Adrenal gland (tissue), 12 donors: ENCODE measurements around the gene UBXN11. TPM values are rescaled to one million over a fixed set of nuclear protein-coding genes. Genes with fewer than 3 reads are reported as not detected.

Source experiments
- DNase-seq, 7 donors: peaks; one replicate each; pipeline ENCODE4 v3.0.0-alpha.2; 2019 to 2020
- H3K27ac ChIP-seq, 5 donors: fragments of 200-600 bp; sonication (generic) in 4 of 5; 1 replicate in 3 of 5; 2 replicates in 2 of 5; pipeline versions ENCODE4 v1.5.1 to v1.8.0; 2016 to 2020; ENCODE audit warnings: mild to moderate bottlenecking in 1 of 5
- H3K27me3 ChIP-seq: fragments of 200-600 bp; 2 replicates; pipeline ENCODE4 v1.8.0; 2021
- H3K36me3 ChIP-seq, 2 donors: fragments of 200-600 bp; replicated peaks in 1 of 2; 1 replicate in 1 of 2; 2 replicates in 1 of 2; pipeline versions ENCODE4 v1.5.1 to v1.8.0; 2018 to 2022
- H3K4me1 ChIP-seq, 2 donors: fragments of 200-600 bp; replicated peaks in 1 of 2; 1 replicate in 1 of 2; 2 replicates in 1 of 2; pipeline versions ENCODE4 v1.5.1 to v1.8.0; 2018 to 2021
- H3K4me3 ChIP-seq, 4 donors: fragments of 200-600 bp; sonication (generic) in 3 of 4; one replicate each; pipeline ENCODE4 v1.5.1; 2016 to 2018
- H3K9me3 ChIP-seq, 3 donors: fragments of 200-600 bp; sonication (generic) in 1 of 3; replicated peaks in 1 of 3; 1 replicate in 2 of 3; 2 replicates in 1 of 3; pipeline versions ENCODE4 v1.5.1 to v1.8.0; 2016 to 2021
- CTCF ChIP-seq, 6 experiments: fragments of 450-650 bp in 4 of 6; fragments of 200-600 bp in 2 of 6; sonication (generic) in 1 of 6; IDR thresholded peaks; 1 replicate in 5 of 6; 2 replicates in 1 of 6; pipeline versions ENCODE4 v1.5.1 to v1.8.0; 2016 to 2021; ENCODE audit warnings: antibody characterized with exemption in 6 of 6, mild to moderate bottlenecking in 2 of 6, moderate library complexity in 1 of 6
- POLR2A ChIP-seq, 2 donors: fragments of 450-650 bp; IDR thresholded peaks; one replicate each; pipeline ENCODE4 v1.6.1; 2017; ENCODE audit warnings: antibody characterized with exemption in 2 of 2, mild to moderate bottlenecking in 2 of 2, moderate library complexity in 1 of 2
- WGBS, 4 donors: extraction: QIAGEN DNeasy Blood & Tissue Kit in 2 of 4; methylation state at CpG; one replicate each; pipeline versions ENCODE4 v1.1.5 to v1.1.7; 2013 to 2017; 5-methylcytosine and 5-hydroxymethylcytosine counted together
- intact Hi-C, 2 donors: fragments of 100-400 bp; cut with DNase I; formaldehyde crosslinking; loops; one replicate each; pipeline versions ENCODE4 v1.14.1 to v1.15.0; 2022 to 2023
- polyA plus RNA-seq, 3 donors: library from polyadenylated mRNA; stranded (reverse); fragments of 200-250 nt in 2 of 3; fragments of 350-450 nt in 1 of 3; fragmentation: Illumina TruSeq in 1 of 3; extraction: RNeasy Lipid Tissue Mini Kit (QIAGEN cat#74804) in 1 of 3; gene quantifications; one replicate each; pipeline ENCODE4 v1.2.3, GENCODE V29; 2013 to 2014
- total RNA-seq, 9 donors: library from RNA; depleted of rRNA in 4 of 9; stranded (reverse); fragments of >200 nt in 4 of 9; fragments of 120-200 nt in 1 of 9; fragmentation: NEBNext Ultra II Directional in 1 of 9; extraction: Animal tissue kit (Norgen Biotek cat#: 25700) in 1 of 9; gene quantifications; one replicate each; pipeline versions ENCODE4 v1.1.0 to v1.2.4, GENCODE V29; 2013 to 2023
- donor health status: healthy with polysubstance abuse.
- donor health status: Bipolar disorder and iron deficiency.
- donor health status: DM: yes; HTN: yes; CAD: no.
- donor health status: DM: no; HTN: no; CAD: no.
- donor health status: DM: no; HTN: no; CAD: no.
- donor health status: DM: yes; HTN: yes; CAD: no.

UBXN11 gene
- total and polyA plus RNA-seq, 12 donors: 5.3 to 154 (median 13.7) TPM

- 55 to 67% (median 60%) methylated on average over 7 to 9 of the region's 9 CpGs for WGBS, 4 donors
- Histone ChIP-seq H3K27me3 (no peaks in the 10 kb centered on the region), H3K4me1 (peaks cover 14 to 39% of the 10 kb centered on the region in 2 donors), H3K36me3 (no peaks in the 10 kb centered on the region), H3K4me3 (peak overlapping the region in 1 of 4 donors; percentile 87), H3K27ac (peak overlapping the region; percentile 35 to 97 (median 83)), H3K9me3 (no peaks in the 10 kb centered on the region)
- DNase-seq: peak in 3 of 7 donors; percentile 44 to 67 (median 54)
- TF ChIP-seq CTCF (IDR thresholded peaks at IDR 0.05): no peak
- peak; percentile 13 to 21 for TF ChIP-seq POLR2A (IDR thresholded peaks at IDR 0.05)
- intact Hi-C loops: no loop called here
Measured at GRCh38 chr1:26278724-26279455, 27.5 kb downstream of the UBXN11 start.

GRCh38 chr1:26278303-26278702 lies 28.1 kb downstream of the UBXN11 start:
- peaks cover 14 to 38% of the 10 kb centered on the region in 2 donors for H3K4me1 ChIP-seq
- no peak for TF ChIP-seq CTCF (IDR thresholded peaks at IDR 0.05)
- TF ChIP-seq POLR2A (IDR thresholded peaks at IDR 0.05): no peak
- DNase-seq: no peak
- H3K4me3 ChIP-seq: no peak overlapping the region
- no peaks in the 10 kb centered on the region for H3K9me3 ChIP-seq
- WGBS, 4 donors: 63 to 74% (median 67%) methylated on average over 4 of the region's 4 CpGs
- H3K27ac ChIP-seq: peak overlapping the region in 4 of 5 donors; percentile 0 to 97 (median 86)
- intact Hi-C loops: no loop called here
- H3K36me3 ChIP-seq: no peaks in the 10 kb centered on the region
- no peaks in the 10 kb centered on the region for H3K27me3 ChIP-seq

- Histone ChIP-seq H3K36me3 (no peaks in the 10 kb centered on the region), H3K4me3 (no peak overlapping the region), H3K27me3 (no peaks in the 10 kb centered on the region), H3K27ac (no peak overlapping the region), H3K9me3 (no peaks in the 10 kb centered on the region), H3K4me1 (peaks cover 14 to 38% of the 10 kb centered on the region in 2 donors)
- WGBS, 4 donors: 97 to 100% (median 100%) methylated on average over 1 of the region's 1 CpG
- TF ChIP-seq POLR2A (IDR thresholded peaks at IDR 0.05): no peak
- TF ChIP-seq CTCF (IDR thresholded peaks at IDR 0.05): no peak
- no peak for DNase-seq
- intact Hi-C loops: no loop called here
Measured at GRCh38 chr1:26277719-26278118, 28.7 kb downstream of the UBXN11 start.

GRCh38 chr1:26277261-26277661 lies 29.2 kb downstream of the UBXN11 start:
- no peak for DNase-seq
- Histone ChIP-seq H3K4me1 (peaks cover 14 to 38% of the 10 kb centered on the region in 2 donors), H3K36me3 (no peaks in the 10 kb centered on the region), H3K27me3 (no peaks in the 10 kb centered on the region), H3K9me3 (no peaks in the 10 kb centered on the region), H3K4me3 (no peak overlapping the region), H3K27ac (peak overlapping the region in 1 of 5 donors; percentile 83)
- WGBS, 4 donors: 82 to 92% (median 88%) methylated on average over 2 to 3 of the region's 3 CpGs
- intact Hi-C loops: no loop called here
- no peak for TF ChIP-seq POLR2A (IDR thresholded peaks at IDR 0.05)
- TF ChIP-seq CTCF (IDR thresholded peaks at IDR 0.05): no peak
